ENCODE data around the gene DCP1B. TPM values are rescaled to one million over a fixed set of nuclear protein-coding genes. Genes with fewer than 3 reads are reported as not detected.
"Not testable (repeated sequence)": the region's sequence is repeated elsewhere in the genome, so short reads cannot be mapped to it uniquely, and the experiment has no call there.

Gene DCP1B
- total RNA-seq, 2 donors from 2014 or later = 11.3 TPM

DNA sequence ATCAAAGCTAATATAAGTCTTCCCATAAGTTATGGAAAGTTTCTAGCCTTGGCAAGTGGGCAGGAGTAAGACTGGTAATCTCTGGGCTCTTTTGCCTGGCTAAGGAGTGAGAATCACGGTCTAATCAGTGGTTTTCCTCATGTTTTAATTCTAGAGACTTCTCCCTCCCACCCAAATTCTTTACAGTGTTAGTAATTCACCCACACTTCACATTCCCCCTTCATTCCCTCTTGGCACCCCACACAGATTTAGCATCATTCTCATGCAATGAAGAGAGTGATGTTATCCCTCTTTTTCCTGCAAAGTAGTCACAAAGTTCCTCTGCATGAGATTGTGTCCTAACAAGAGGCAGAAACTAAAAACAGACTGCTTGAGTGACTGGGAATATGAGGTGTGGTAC lies 57.2 kb downstream of the DCP1B start:
- no peak overlapping the region for H3K4me3 Mint-ChIP-seq
- no peaks in the 10 kb centered on the region for H3K27me3 Mint-ChIP-seq
- H3K27ac Mint-ChIP-seq = no peak overlapping the region
- no peaks in the 10 kb centered on the region for H3K9me3 Mint-ChIP-seq
- peaks cover 19% of the 10 kb centered on the region for H3K36me3 Mint-ChIP-seq
- DNase-seq (ENCODE audit: low spot score) (no peak), ATAC-seq (no peak)
- no peaks in the 10 kb centered on the region for H3K4me1 Mint-ChIP-seq (ENCODE audit: low read depth in 2 of 2)

GRCh38 chr12:1946296-1946695 lies 58.0 kb downstream of the DCP1B start:
- no peak for ATAC-seq
- no peak for DNase-seq (ENCODE audit: low spot score)
- Mint-ChIP-seq H3K9me3 (no peaks in the 10 kb centered on the region), H3K36me3 (peaks cover 16% of the 10 kb centered on the region), H3K27ac (no peak overlapping the region), H3K4me1 (ENCODE audit: low read depth in 2 of 2) (no peaks in the 10 kb centered on the region), H3K4me3 (no peak overlapping the region), H3K27me3 (no peaks in the 10 kb centered on the region)

- H3K9me3 Mint-ChIP-seq = not testable (repeated sequence)
These were observed 58.8 kb downstream of the DCP1B start for GRCh38 chr12:1945502-1945901.

DNA sequence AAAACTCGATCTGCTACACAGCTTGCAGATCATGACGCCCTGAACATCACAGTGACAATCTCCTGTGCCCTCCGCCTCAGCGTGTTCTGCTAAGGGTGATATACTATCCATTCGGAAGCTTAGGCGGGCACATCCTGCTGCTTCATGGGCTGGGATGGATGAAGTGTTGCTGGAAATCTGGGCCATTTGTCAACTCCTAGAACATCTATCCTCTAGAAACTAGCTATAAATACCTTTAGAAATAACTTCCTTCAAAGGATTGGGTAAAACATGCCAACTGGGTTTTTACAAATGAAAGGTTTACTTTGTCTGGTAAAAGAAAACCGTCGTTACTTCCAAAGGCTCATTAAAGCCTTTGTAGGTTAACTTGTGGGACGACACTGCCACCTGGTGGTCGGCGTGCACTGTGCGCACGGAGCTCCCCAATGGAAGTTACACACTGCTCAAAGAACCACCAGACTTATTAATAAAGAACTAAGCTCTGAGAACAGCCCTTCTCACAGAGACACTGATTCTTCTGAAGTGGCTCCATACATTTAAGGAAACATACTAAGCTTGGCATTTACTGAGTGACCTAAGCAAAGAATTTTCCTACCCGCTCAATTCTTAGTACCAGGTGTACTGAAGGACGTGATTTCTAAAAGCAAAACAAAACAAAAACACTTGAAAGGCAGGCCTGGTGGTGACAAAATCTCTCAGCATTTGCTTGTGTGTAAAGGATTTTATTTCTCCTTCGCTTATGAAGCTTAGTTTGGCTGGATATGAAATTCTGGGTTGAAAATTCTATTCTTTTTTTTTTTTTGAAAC lies 64.3 kb downstream of the DCP1B start:
- Mint-ChIP-seq H3K9me3 (no peaks in the 10 kb centered on the region), H3K4me3 (no peak overlapping the region), H3K27me3 (no peaks in the 10 kb centered on the region), H3K4me1 (ENCODE audit: low read depth in 2 of 2) (no peaks in the 10 kb centered on the region), H3K27ac (peak overlapping the region in 1 of 2 donors; percentile 29), H3K36me3 (peaks cover 15% of the 10 kb centered on the region)
- ATAC-seq = peak; percentile 79 to 85
- DNase-seq (ENCODE audit: low spot score) = peak; percentile 85

More at GRCh38 chr12:1945502-1945901, 58.8 kb downstream of the DCP1B start:
- not testable (repeated sequence) for H3K4me3 Mint-ChIP-seq; H3K4me1 Mint-ChIP-seq (ENCODE audit: low read depth in 2 of 2); ATAC-seq; H3K27ac Mint-ChIP-seq; H3K27me3 Mint-ChIP-seq; DNase-seq (ENCODE audit: low spot score)
- peaks cover 21% of the 10 kb centered on the region for H3K36me3 Mint-ChIP-seq

DNA sequence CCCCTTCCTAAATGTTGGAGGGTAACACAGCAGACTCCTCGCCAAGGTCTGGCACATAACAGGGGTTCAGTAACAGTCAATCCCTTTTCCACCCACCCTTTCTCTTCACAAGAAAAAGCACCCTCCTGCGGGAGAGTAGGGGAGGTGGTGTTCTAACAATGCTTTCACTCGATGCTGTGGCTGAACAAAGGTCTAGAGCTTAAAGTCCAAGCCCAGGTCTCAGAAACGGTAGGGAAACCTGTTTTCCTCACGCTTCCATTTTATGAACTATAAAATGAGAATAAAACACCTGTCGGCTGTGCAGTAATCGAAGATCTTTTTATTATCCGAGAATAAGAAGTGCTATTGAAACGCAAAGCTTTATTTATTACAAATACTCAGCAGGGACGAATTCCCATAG lies 64.9 kb downstream of the DCP1B start:
- H3K27me3 Mint-ChIP-seq = no peaks in the 10 kb centered on the region
- no peak overlapping the region for H3K27ac Mint-ChIP-seq
- no peaks in the 10 kb centered on the region for H3K4me1 Mint-ChIP-seq (ENCODE audit: low read depth in 2 of 2)
- DNase-seq (ENCODE audit: low spot score) = no peak
- no peak for ATAC-seq
- no peaks in the 10 kb centered on the region for H3K9me3 Mint-ChIP-seq
- H3K36me3 Mint-ChIP-seq = peaks cover 12% of the 10 kb centered on the region
- no peak overlapping the region for H3K4me3 Mint-ChIP-seq

- peaks cover 8% of the 10 kb centered on the region for H3K36me3 Mint-ChIP-seq
- no peak overlapping the region for H3K4me3 Mint-ChIP-seq
- H3K9me3 Mint-ChIP-seq = no peaks in the 10 kb centered on the region
- ATAC-seq (no peak), DNase-seq (ENCODE audit: low spot score) (no peak)
- no peaks in the 10 kb centered on the region for H3K4me1 Mint-ChIP-seq (ENCODE audit: low read depth in 2 of 2)
- no peak overlapping the region for H3K27ac Mint-ChIP-seq
- no peaks in the 10 kb centered on the region for H3K27me3 Mint-ChIP-seq
These were observed 66.6 kb downstream of the DCP1B start for GRCh38 chr12:1937481-1938224.

DNA sequence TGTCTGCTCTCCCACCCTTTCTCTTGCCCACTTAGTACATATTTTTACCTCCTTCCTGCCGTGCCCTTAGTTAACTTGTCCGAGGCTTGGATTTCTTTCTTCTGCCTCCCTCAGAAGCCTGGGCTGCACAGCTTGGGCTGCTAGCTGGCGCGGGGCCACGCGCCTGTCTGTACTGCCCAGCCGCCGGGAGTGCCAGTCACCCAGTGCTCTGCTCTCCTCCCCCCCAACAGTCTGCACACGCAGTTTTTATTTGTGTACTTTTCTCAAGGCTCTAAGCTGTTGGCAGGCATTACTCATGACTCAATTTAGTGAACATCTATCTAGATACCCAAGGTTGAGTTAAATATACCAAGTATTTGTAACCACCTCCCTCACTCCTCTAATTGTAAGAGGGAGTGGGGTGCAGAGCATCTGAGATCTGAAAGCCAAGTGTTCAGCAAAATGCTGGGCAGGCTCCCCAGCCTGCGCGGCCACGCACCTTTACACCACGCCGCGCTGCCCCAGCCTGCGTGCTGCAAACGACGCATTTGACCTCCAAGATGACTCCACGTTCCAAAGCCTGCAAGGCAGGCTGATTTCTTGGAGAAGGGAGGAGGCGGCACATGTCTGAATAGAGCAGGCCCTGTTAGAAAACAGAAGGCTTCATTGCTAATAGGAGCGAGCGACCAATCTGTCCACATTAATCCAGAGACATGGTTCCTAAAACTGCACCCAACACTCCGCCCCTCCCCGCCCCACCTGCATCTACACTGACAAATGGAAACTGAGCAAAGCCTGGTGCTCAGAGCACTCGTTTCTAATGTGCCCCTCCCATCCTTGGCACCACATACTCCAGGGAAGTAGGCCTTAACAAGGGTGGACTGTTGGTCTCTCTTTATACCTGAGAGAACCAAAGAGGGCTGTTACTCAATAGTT lies 67.6 kb downstream of the DCP1B start:
- ATAC-seq = no peak
- H3K27me3 Mint-ChIP-seq = no peaks in the 10 kb centered on the region
- no peaks in the 10 kb centered on the region for H3K9me3 Mint-ChIP-seq
- DNase-seq (ENCODE audit: low spot score) = no peak
- no peaks in the 10 kb centered on the region for H3K4me1 Mint-ChIP-seq (ENCODE audit: low read depth in 2 of 2)
- H3K4me3 Mint-ChIP-seq = no peak overlapping the region
- H3K36me3 Mint-ChIP-seq = peaks cover 6% of the 10 kb centered on the region
- H3K27ac Mint-ChIP-seq = no peak overlapping the region

DNA sequence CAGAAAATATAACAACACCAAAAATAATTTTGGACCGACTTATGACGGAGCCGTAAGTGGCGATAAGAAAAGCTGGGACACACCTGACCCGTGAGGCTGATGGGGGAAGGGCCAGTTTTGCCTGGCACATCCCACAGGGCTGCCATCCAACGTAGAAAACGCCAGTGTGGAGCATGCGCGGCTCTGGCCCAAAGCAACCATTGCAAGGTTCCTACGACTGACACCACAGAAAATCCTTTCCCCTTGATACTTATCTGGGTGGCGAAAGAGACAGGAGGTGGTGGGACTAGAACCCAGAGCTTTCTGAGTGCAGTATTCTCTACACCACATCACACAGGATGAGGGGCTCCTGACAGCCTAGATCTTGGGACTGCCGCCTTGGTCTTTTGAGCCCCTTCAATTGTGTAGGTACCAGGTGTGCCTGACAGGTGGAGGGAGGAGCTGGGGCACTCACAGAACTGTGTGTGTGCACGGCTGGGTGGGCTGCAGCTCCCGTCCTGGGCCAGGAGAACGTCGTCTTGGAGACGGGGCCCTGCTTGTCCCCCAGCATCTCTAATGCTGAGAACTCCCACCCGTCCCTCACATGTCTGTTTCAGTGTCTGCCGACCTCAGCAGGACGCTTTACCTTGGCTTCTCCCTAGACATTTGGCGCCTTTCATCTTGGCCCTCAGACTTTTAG lies 68.4 kb downstream of the DCP1B start:
- H3K4me1 Mint-ChIP-seq (ENCODE audit: low read depth in 2 of 2) = no peaks in the 10 kb centered on the region
- DNase-seq (ENCODE audit: low spot score) (no peak), ATAC-seq (no peak)
- no peaks in the 10 kb centered on the region for H3K27me3 Mint-ChIP-seq
- no peak overlapping the region for H3K4me3 Mint-ChIP-seq
- no peaks in the 10 kb centered on the region for H3K9me3 Mint-ChIP-seq
- no peak overlapping the region for H3K27ac Mint-ChIP-seq
- peaks cover under 1% of the 10 kb centered on the region for H3K36me3 Mint-ChIP-seq

- H3K4me1 Mint-ChIP-seq (ENCODE audit: low read depth in 2 of 2) = peaks cover 0 to 1% of the 10 kb centered on the region in 2 donors
- no peak overlapping the region for H3K4me3 Mint-ChIP-seq
- no peak overlapping the region for H3K27ac Mint-ChIP-seq
- ATAC-seq = no peak
- no peaks in the 10 kb centered on the region for H3K36me3 Mint-ChIP-seq
- no peaks in the 10 kb centered on the region for H3K9me3 Mint-ChIP-seq
- no peak for DNase-seq (ENCODE audit: low spot score)
- H3K27me3 Mint-ChIP-seq = no peaks in the 10 kb centered on the region
These were observed 69.0 kb downstream of the DCP1B start for GRCh38 chr12:1935242-1935641.

DNA sequence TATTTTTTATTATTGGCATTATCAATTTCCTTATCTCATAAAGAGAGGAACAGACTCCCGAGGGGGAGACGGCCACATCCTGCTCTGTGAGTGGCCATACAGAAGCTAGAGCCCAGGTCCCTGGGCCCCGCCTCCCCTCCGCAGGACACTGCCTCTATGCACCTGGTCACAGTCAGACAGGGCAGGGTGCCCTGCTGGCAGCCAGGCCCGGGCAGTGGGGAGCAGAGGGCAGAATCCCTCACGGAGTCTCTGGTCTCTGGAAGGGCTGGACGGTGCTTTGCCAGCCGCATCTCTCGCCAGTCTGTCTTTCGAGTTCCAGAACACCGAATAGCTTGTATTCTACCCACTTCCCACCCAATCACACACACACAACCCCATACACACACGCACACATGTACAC lies 69.4 kb downstream of the DCP1B start:
- Mint-ChIP-seq H3K4me1 (ENCODE audit: low read depth in 2 of 2) (peaks cover 0 to 3% of the 10 kb centered on the region in 2 donors), H3K27ac (no peak overlapping the region), H3K27me3 (no peaks in the 10 kb centered on the region), H3K36me3 (no peaks in the 10 kb centered on the region), H3K9me3 (no peaks in the 10 kb centered on the region), H3K4me3 (no peak overlapping the region)
- ATAC-seq (no peak), DNase-seq (ENCODE audit: low spot score) (no peak)

GRCh38 chr12:1934068-1934467 lies 70.2 kb downstream of the DCP1B start:
- Mint-ChIP-seq H3K4me3 (no peak overlapping the region), H3K27ac (no peak overlapping the region), H3K9me3 (no peaks in the 10 kb centered on the region), H3K4me1 (ENCODE audit: low read depth in 2 of 2) (peaks cover 0 to 7% of the 10 kb centered on the region in 2 donors), H3K27me3 (no peaks in the 10 kb centered on the region), H3K36me3 (no peaks in the 10 kb centered on the region)
- no peak for DNase-seq (ENCODE audit: low spot score)
- ATAC-seq = no peak

- ATAC-seq (no peak), DNase-seq (ENCODE audit: low spot score) (no peak)
- H3K27me3 Mint-ChIP-seq = no peaks in the 10 kb centered on the region
- no peaks in the 10 kb centered on the region for H3K36me3 Mint-ChIP-seq
- no peak overlapping the region for H3K4me3 Mint-ChIP-seq
- no peak overlapping the region for H3K27ac Mint-ChIP-seq
- H3K4me1 Mint-ChIP-seq (ENCODE audit: low read depth in 2 of 2) = peaks cover 0 to 8% of the 10 kb centered on the region in 2 donors
- H3K9me3 Mint-ChIP-seq = no peaks in the 10 kb centered on the region
These were observed 70.8 kb downstream of the DCP1B start for GRCh38 chr12:1933342-1934051.

All from natural killer cell treated with Interleukin-12 subunit alpha and Interleukin-12 subunit beta and Interleukin-15 and Interleukin-18, amount 100 ng/mL, for 72 hours (primary cell).